ENCODE results near the gene BRMS1L. TPM values are rescaled to one million over a fixed set of nuclear protein-coding genes. Genes with fewer than 3 reads are reported as not detected.

Gene BRMS1L
- total RNA-seq, 2 experiments from 2014 or later = 4.5 to 5.7 TPM

GRCh38 chr14:35818346-35819115 lies 7.6 kb upstream of the BRMS1L start:
- intact Hi-C loops (cut with micrococcal nuclease; ENCODE audit: unreplicated experiment) = no loop called here
- POLR2A ChIA-PET = interaction anchor here (0.6 to 6.2 kb wide), 2 partner anchors 8 to 317 kb away, joined by 9 to 27 read pairs; partner anchors contain the start of gene BRMS1L
- H3K9me2 ChIP-seq (ENCODE audit: insufficient read depth, low read length) = no peaks in the 10 kb centered on the region

GRCh38 chr14:35819591-35820540 lies 6.3 kb upstream of the BRMS1L start:
- H3K4me1 ChIP-seq (ENCODE audit: insufficient read depth, low read length, poor library complexity, severe bottlenecking) = no peaks in the 10 kb centered on the region
- no TSS peak for BruUV-seq (replicated peaks)
- H3K79me2 ChIP-seq (ENCODE audit: insufficient read depth, low read depth, low read length) = no peaks in the 10 kb centered on the region
- no peak overlapping the region for H3K4me3 ChIP-seq (ENCODE audit: low read depth, low read length, poor library complexity, severe bottlenecking)
- TF ChIP-seq EZH2phosphoT487 (IDR thresholded peaks at IDR 0.05; ENCODE audit: borderline replicate concordance, low read depth, low read length) (no peak), CTCF (conservative IDR thresholded peaks at IDR 0.05; ENCODE audit: low read length) (no peak)
- intact Hi-C loops (cut with micrococcal nuclease; ENCODE audit: unreplicated experiment) = no loop called here
- H3K36me3 ChIP-seq (ENCODE audit: insufficient read depth, low read length) = no peaks in the 10 kb centered on the region
- H3K4me2 ChIP-seq (ENCODE audit: low read length) = no peak overlapping the region
- no peak overlapping the region for H2AFZ ChIP-seq (ENCODE audit: low read length)
- ChIA-PET POLR2A (interaction anchor here (0.7 to 2.2 kb wide), 2 partner anchors 10 to 536 kb away, joined by 4 to 10 read pairs; partner anchors contain the start of gene RALGAPA1), CTCF (ENCODE audit: unreplicated experiment) (no interaction called here)
- H4K20me1 ChIP-seq (ENCODE audit: insufficient read depth, low read length) = no peaks in the 10 kb centered on the region
- DNase-seq (ENCODE audit: low spot score) = no peak
- H3K9me2 ChIP-seq (ENCODE audit: insufficient read depth, low read length) = no peaks in the 10 kb centered on the region
- H3K9me3 ChIP-seq (ENCODE audit: low read length) = no peaks in the 10 kb centered on the region
- H3K27ac ChIP-seq (ENCODE audit: low read depth, low read length, poor library complexity, severe bottlenecking) = no peak overlapping the region

More at GRCh38 chr14:35818346-35819115, 7.6 kb upstream of the BRMS1L start:
- H3K36me3 ChIP-seq (ENCODE audit: insufficient read depth, low read length) = no peaks in the 10 kb centered on the region
- TF ChIP-seq EZH2phosphoT487 (IDR thresholded peaks at IDR 0.05; ENCODE audit: borderline replicate concordance, low read depth, low read length) = no peak
- peak; percentile 77 for TF ChIP-seq CTCF (conservative IDR thresholded peaks at IDR 0.05; ENCODE audit: low read length)
- no peaks in the 10 kb centered on the region for H3K4me1 ChIP-seq (ENCODE audit: insufficient read depth, low read length, poor library complexity, severe bottlenecking)
- H4K20me1 ChIP-seq (ENCODE audit: insufficient read depth, low read length) = no peaks in the 10 kb centered on the region
- no peaks in the 10 kb centered on the region for H3K9me3 ChIP-seq (ENCODE audit: low read length)
- H2AFZ ChIP-seq (ENCODE audit: low read length) = no peak overlapping the region
- no peaks in the 10 kb centered on the region for H3K79me2 ChIP-seq (ENCODE audit: insufficient read depth, low read depth, low read length)
- no peak overlapping the region for H3K4me3 ChIP-seq (ENCODE audit: low read depth, low read length, poor library complexity, severe bottlenecking)
- no peak overlapping the region for H3K4me2 ChIP-seq (ENCODE audit: low read length)
- BruUV-seq (replicated peaks) = no TSS peak
- DNase-seq (ENCODE audit: low spot score) = peak; percentile 41
- H3K27ac ChIP-seq (ENCODE audit: low read depth, low read length, poor library complexity, severe bottlenecking) = no peak overlapping the region
- CTCF ChIA-PET (ENCODE audit: unreplicated experiment) = interaction anchor here (2.5 kb wide), 1 partner anchor 8 kb away, joined by 13 read pairs; the partner anchor contains the start of gene BRMS1L

All from OCI-LY7 (cell line).